ENCODE measurements around the gene PHYH.
"Not testable (repeated sequence)": the region's sequence is repeated elsewhere in the genome, so short reads cannot be mapped to it uniquely, and the experiment has no call there.

DNA sequence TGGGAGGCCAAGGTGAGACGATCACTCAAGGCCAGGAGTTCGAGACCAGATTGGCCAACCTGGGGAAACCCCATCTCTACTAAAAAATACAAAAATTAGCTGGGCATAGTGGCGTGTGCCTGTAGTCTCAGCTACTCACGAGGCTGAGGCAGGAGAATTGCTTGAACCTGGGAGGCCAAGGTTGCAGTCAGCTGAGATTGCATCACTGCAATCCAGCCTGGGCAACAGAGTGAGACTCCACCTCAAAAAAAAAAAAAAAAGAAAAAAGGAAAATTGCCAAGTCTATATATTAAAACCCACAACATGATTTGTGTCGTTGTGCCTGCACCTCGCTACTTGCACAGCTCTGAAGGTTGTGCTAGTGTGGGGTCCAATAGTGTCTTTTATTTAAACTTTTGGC is 17.5 kb downstream of the PHYH start:
- TF ChIP-seq, protein P1, sequence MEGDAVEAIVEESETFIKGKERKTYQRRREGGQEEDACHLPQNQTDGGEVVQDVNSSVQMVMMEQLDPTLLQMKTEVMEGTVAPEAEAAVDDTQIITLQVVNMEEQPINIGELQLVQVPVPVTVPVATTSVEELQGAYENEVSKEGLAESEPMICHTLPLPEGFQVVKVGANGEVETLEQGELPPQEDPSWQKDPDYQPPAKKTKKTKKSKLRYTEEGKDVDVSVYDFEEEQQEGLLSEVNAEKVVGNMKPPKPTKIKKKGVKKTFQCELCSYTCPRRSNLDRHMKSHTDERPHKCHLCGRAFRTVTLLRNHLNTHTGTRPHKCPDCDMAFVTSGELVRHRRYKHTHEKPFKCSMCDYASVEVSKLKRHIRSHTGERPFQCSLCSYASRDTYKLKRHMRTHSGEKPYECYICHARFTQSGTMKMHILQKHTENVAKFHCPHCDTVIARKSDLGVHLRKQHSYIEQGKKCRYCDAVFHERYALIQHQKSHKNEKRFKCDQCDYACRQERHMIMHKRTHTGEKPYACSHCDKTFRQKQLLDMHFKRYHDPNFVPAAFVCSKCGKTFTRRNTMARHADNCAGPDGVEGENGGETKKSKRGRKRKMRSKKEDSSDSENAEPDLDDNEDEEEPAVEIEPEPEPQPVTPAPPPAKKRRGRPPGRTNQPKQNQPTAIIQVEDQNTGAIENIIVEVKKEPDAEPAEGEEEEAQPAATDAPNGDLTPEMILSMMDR (IDR thresholded peaks at IDR 0.05): not testable (repeated sequence)
- not testable (repeated sequence) for TF ChIP-seq POLR2A (IDR thresholded peaks at IDR 0.05)

All from heart left ventricle (tissue), 13 donors.